SK-N-DZ (cell line): ENCODE data around the gene RAB36.

Experiments
- DNase-seq: peaks from one replicate; pipeline ENCODE4 v3.0.0-alpha.2; 2015; ENCODE audit warnings: low spot score

RAB36 gene

DNA sequence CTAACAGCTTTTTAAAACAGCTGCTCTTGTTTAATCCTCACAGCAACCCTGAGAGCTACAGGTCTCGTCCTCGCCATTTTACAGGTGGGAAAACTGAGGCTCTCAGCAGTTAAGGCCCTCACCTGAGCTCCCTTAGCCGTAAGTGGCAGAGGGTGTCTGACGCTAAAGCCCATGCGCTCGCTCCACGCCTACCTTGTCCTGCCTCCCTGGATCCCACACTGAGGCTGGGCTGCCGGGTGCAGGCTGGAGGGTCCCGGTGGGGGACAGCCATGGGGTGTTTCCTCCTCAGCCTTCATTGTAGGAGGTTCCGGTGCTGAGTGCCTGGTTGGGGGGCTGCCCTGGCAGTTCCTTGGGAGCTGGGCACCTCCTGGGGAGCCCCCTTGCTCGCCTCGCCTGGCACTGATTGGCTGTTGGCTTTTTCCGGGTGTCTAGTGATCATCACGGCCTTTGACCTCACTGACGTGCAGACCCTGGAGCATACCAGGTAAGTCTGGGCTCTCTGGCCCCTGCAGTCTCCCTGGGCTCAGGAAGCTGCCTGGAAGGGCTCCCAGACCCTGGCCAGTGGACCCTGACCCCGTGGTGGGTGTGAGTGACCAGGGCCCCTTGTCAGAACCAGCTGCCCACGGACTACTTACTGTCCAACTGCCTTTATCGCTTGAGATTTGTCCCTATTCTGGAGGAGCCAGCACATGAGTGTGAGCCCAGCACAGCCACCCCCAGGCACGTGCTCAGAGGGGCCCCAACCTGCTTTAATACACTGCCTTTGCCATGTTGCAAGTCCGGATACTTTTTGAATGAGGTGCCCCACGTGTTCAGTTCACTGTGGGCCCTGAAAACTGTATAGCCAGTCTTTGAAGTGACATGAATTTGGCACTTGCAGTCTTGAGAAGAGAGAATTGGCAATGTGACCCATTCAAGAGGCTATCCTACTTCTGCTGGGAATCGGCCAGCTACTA, 12.6 kb downstream of the RAB36 start:
- no peak for DNase-seq

GRCh38 chr22:23158516-23159290, 13.4 kb downstream of the RAB36 start:
- no peak for DNase-seq

DNA sequence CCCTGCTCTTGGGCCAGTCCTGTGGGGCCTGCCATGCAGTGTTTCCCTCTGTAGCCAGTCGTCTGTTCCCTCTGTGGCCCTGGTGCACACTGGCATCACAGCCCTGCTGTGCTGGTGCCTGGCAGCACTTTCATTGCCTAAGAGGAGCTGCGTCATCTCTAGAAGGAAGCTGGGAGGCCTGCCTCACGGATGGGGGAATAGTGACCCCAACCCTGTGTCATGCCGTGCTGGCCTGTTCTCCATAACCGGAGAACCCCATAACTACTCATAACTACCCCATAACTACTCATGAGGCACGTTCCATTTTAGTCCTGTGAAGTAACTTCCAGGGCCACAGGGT, 14.0 kb downstream of the RAB36 start:
- DNase-seq, result no peak

GRCh38 chr22:23161029-23161428, 15.8 kb downstream of the RAB36 start:
- DNase-seq, result no peak

GRCh38 chr22:23161574-23161973, 16.3 kb downstream of the RAB36 start:
- no peak for DNase-seq

DNA sequence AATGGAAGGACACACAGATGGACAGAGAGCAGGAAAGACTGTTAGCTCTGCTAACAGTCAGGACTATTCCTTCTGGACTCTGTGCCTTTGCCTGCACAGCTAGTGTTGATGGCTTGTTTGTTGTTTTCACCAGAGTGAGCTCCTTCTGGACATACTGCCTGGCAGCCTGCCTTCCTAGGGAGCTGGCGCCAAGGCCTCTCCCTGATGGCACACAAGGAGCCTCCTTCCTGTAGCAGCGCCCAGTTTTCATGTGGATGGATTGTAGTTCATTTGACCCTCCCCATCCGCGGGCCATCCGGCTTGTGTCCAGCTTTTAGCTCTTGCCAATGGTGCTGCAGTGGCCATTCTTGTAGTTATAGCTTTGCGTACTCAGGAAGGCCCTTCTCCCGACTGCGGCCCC, 18.4 kb downstream of the RAB36 start:
- no peak for DNase-seq

DNA sequence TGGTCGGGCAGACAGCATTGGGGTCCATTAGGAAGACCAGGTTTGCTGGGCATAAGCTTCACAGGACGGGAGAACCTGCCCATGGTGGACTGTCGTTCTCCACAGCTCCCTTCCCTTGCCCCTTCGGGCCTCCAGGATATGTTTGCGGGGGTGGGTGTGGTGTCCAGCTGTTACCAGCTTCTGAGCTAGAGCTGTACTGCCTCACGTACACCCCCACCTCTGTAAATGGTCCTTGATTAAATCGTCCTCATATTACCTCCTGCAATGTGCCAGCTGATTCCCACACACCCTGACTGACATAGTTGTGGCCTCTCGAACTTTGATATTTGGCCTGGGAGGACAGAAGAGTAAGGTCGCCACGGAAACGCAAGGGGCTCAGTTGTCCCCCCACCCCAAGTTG, 18.8 kb downstream of the RAB36 start:
- DNase-seq, result no peak

GRCh38 chr22:23166042-23166831, 21.0 kb downstream of the RAB36 start:
- no peak for DNase-seq

GRCh38 chr22:23166841-23167616, 21.8 kb downstream of the RAB36 start:
- DNase-seq, result peak; percentile 73

DNA sequence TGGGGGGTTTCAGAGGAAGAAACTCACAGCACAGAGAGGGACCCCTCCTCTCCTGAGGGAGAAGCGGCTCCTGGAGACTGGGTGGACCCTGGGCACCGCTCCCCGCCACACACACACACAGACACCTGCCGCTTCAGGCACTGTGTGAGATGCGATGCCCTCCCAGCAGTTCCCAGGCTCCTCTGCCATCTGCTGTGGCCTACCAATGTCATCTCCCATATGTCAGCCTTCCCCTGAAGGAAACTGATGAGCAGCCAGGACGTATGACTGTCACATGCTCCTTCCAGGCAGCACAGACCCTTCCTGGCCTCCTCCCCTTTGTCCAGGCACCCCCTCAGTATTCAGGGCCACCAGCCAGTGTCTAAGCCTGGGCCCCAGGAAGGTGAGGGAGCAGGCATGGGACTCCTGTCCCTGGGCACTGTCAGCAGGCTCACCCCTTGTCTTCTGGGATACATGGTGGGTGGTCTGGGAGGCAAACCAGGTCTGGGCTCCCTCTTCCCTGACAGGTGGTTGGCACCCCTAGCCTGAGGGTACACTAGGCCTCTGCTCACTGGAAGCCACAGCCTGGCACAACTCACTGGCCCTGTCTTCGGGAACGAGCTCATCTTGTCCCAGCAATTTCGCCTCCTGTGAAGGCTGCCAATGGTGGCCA, 23.2 kb downstream of the RAB36 start:
- no peak for DNase-seq

- DNase-seq, result no peak
These were observed 23.7 kb downstream of the RAB36 start for GRCh38 chr22:23169043-23169406.

GRCh38 chr22:23175817-23176644, 30.8 kb downstream of the RAB36 start:
- DNase-seq, result no peak

GRCh38 chr22:23176645-23177027, 31.4 kb downstream of the RAB36 start:
- DNase-seq, result no peak

DNA sequence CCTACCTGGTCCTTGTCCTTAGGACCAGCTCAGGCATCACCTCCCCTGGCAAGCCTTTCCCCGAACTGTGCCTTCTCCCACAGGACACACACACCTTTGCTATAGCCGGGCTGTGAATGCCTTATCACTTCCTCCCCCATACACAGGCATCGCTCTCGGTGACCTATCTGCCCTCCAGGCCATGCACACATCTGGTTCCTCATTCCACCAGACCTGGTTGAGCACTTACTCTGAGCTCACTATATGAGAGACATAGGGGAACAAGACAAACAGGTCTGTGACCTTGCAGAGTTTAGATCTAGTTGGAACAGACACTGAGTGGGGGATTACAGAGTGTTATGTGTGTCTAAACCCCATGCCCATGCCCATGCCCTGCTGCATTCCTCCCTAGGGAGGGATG, 31.9 kb downstream of the RAB36 start:
- no peak for DNase-seq

GRCh38 chr22:23178512-23179254, 33.4 kb downstream of the RAB36 start:
- DNase-seq, result peak; percentile 68

DNA sequence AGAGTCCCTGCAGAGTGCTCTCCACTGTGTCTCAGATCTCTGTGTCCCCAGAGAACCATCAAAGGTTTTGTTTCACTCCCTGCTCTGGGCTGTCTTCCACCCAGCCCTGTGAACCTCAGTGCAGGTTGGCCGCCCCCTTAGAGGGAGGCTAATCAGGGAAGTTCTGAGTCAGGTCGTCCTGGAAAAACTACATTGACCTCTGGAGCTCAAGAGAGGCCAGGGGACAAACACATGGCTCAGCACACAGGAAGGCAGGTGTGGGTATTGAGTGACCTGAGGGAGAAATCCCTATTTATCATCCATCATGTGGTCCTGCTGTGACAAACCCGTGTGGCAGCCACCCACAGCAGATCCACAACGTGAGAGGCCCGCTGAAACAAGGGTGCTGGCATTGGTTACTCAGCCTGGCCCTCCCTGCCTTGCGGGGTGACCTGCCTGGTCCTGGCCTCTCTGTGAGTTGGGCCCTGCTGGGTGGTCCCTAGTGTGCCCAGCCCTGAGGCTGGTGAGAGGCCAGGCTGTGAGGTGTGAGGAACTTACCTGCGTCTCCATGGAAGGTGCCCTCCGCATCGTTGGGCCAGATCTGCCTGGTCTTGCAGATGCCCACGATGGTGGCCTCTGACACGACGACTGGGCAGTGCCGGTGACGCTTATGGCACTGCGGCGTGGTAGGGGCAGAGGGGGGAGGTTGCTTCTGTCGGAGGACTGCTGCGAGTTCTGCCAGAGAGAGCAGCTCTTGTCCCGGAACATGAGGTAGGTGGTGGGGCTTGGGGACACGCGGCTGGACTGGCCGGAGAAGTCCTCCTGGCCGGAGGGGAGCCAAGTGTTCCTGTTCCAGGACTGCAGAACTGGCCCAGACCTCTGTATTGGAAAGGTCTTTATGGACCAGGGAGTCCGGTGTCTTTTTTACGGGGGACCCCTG, 34.4 kb downstream of the RAB36 start:
- no peak for DNase-seq

- peak; percentile 64 for DNase-seq
These were observed 35.1 kb downstream of the RAB36 start, which contains the start of gene BCR for GRCh38 chr22:23180301-23180892. Gene BCR (plus strand): TSS chr22:23180509. CDS start chr22:23180961, 452 bp downstream.
